Myocyte (in vitro differentiated cells): ENCODE data around the gene TARS3. TPM values are rescaled to one million over a fixed set of nuclear protein-coding genes. Genes with fewer than 3 reads are reported as not detected.
"Not testable (repeated sequence)": the region's sequence is repeated elsewhere in the genome, so short reads cannot be mapped to it uniquely, and the experiment has no call there.

Experiments used
- DNase-seq: peaks from one replicate; pipeline ENCODE4 v3.0.0-alpha.2; 2012; ENCODE audit warnings: low read depth
- total RNA-seq: library from RNA; depleted of rRNA; stranded (reverse); fragments of >200 nt; gene quantifications from 2 replicates; pipeline ENCODE4 v1.2.3, GENCODE V29; 2014

Gene TARS3
- total RNA-seq, 1 donor from 2014 or later, result 26.2 TPM

GRCh38 chr15:101657171-101657570, 67.1 kb downstream of the TARS3 start:
- DNase-seq, result no peak

GRCh38 chr15:101654624-101655337, 69.5 kb downstream of the TARS3 start:
- DNase-seq, result not testable (repeated sequence)

- no peak for DNase-seq
These were observed 70.1 kb downstream of the TARS3 start for GRCh38 chr15:101654171-101654570.

- peak; percentile 32 for DNase-seq
These were observed 71.4 kb downstream of the TARS3 start for GRCh38 chr15:101652786-101653430.

- DNase-seq, result peak; percentile 93
These were observed 72.0 kb downstream of the TARS3 start, which contains the start of gene TM2D3 for GRCh38 chr15:101652098-101652785. Gene TM2D3 (minus strand): TSS chr15:101652381. CDS start chr15:101652361, 20 bp downstream.

GRCh38 chr15:101651554-101652097, 72.6 kb downstream of the TARS3 start:
- no peak for DNase-seq

- no peak for DNase-seq
These were observed 74.1 kb downstream of the TARS3 start for GRCh38 chr15:101650145-101650544.

GRCh38 chr15:101648356-101648755, 75.9 kb downstream of the TARS3 start:
- DNase-seq, result no peak

GRCh38 chr15:101647251-101647650, 77.0 kb downstream of the TARS3 start:
- DNase-seq, result peak; percentile 15

GRCh38 chr15:101646672-101647071, 77.6 kb downstream of the TARS3 start:
- DNase-seq, result no peak

- DNase-seq, result no peak
These were observed 81.9 kb downstream of the TARS3 start for GRCh38 chr15:101642361-101642760.

GRCh38 chr15:101641894-101642293, 82.4 kb downstream of the TARS3 start:
- no peak for DNase-seq

- DNase-seq, result peak; percentile 71
These were observed 83.0 kb downstream of the TARS3 start for GRCh38 chr15:101641129-101641764.

- DNase-seq, result no peak
These were observed 84.6 kb downstream of the TARS3 start for GRCh38 chr15:101639667-101640066.

GRCh38 chr15:101637919-101638318, 86.4 kb downstream of the TARS3 start:
- no peak for DNase-seq

GRCh38 chr15:101637516-101637915, 86.8 kb downstream of the TARS3 start:
- DNase-seq, result no peak

GRCh38 chr15:101637038-101637437, 87.2 kb downstream of the TARS3 start:
- DNase-seq, result no peak

GRCh38 chr15:101635944-101636727, 88.1 kb downstream of the TARS3 start:
- DNase-seq, result no peak

- no peak for DNase-seq
These were observed 90.9 kb downstream of the TARS3 start for GRCh38 chr15:101633356-101633755.

GRCh38 chr15:101626729-101627128, 97.5 kb downstream of the TARS3 start:
- not testable (repeated sequence) for DNase-seq

- DNase-seq, result no peak
These were observed 98.3 kb downstream of the TARS3 start for GRCh38 chr15:101625980-101626379.
